NT2/D1 (cell line): Measurements from ENCODE around the gene CCDC93.

Experiments used
- YY1 ChIP-seq: IDR thresholded peaks from 2 replicates; pipeline ENCODE4 v1.6.1; 2011; ENCODE audit not compliant: insufficient read length, insufficient read depth
- ZNF274 ChIP-seq: IDR thresholded peaks from 2 replicates; pipeline ENCODE4 v1.6.1; 2011; ENCODE audit warnings: mild to moderate bottlenecking, low read depth, low read length

DNA sequence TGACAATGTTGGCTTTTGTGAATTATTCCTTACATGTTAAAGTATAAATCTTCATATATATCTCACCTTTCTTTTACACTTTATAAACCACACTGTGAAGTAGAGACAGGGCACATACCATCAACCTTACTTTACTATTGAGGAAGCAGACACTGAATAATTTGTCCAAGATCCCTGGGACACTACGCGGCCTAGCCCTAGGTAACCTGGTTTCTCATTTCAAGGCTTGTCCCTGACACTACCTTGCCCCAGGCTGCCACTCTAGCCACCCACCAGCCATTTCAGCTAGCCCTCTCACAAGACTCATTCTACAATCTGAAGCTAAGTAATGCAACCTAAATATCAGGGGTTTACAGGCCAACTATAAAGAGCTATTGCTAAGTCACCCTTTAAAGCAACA lies 26.7 kb downstream of the CCDC93 start:
- TF ChIP-seq YY1, result no peak
- no peak for TF ChIP-seq ZNF274
